ENCODE data around the gene CDYL.

The CDYL gene

GRCh38 chr6:4910037-4910760 is 134.0 kb downstream of the CDYL start:
- Histone ChIP-seq H3K9me3 (ENCODE audit: control insufficient read depth, low read length) (no peaks in the 10 kb centered on the region), H3K4me3 (ENCODE audit: low read depth, low read length) (no peak overlapping the region), H3K4me2 (ENCODE audit: low read length) (no peak overlapping the region), H3K27me3 (ENCODE audit: control insufficient read depth, insufficient read depth, low read length) (no peaks in the 10 kb centered on the region), H3K4me1 (peaks cover 21% of the 10 kb centered on the region), H3K79me2 (peaks cover 31% of the 10 kb centered on the region), H3K9ac (no peak overlapping the region), H3K27ac (no peak overlapping the region), H2AFZ (no peak overlapping the region), H3K36me3 (ENCODE audit: control insufficient read depth, insufficient read depth, low read length) (no peaks in the 10 kb centered on the region)
- TF ChIP-seq CTCF (IDR thresholded peaks at IDR 0.05) = no peak

GRCh38 chr6:4912559-4912958 is 136.4 kb downstream of the CDYL start:
- no peak for TF ChIP-seq CTCF (IDR thresholded peaks at IDR 0.05)
- H3K27me3 ChIP-seq (ENCODE audit: control insufficient read depth, insufficient read depth, low read length) = no peaks in the 10 kb centered on the region
- no peak overlapping the region for H3K27ac ChIP-seq
- H3K79me2 ChIP-seq = peaks cover 28% of the 10 kb centered on the region
- no peak overlapping the region for H3K4me2 ChIP-seq (ENCODE audit: low read length)
- H3K36me3 ChIP-seq (ENCODE audit: control insufficient read depth, insufficient read depth, low read length) = no peaks in the 10 kb centered on the region
- no peak overlapping the region for H3K9ac ChIP-seq
- no peak overlapping the region for H3K4me3 ChIP-seq (ENCODE audit: low read depth, low read length)
- H3K4me1 ChIP-seq = peaks cover 19% of the 10 kb centered on the region
- no peak overlapping the region for H2AFZ ChIP-seq
- H3K9me3 ChIP-seq (ENCODE audit: control insufficient read depth, low read length) = no peaks in the 10 kb centered on the region

- Histone ChIP-seq H3K9ac (no peak overlapping the region), H3K9me3 (ENCODE audit: control insufficient read depth, low read length) (no peaks in the 10 kb centered on the region)
- no peak for TF ChIP-seq CTCF (IDR thresholded peaks at IDR 0.05)
Observed at GRCh38 chr6:4913705-4914419, 137.7 kb downstream of the CDYL start.

GRCh38 chr6:4914420-4915159 is 138.4 kb downstream of the CDYL start:
- H3K27ac ChIP-seq = no peak overlapping the region
- H2AFZ ChIP-seq = no peak overlapping the region
- H3K9me3 ChIP-seq (ENCODE audit: control insufficient read depth, low read length) = no peaks in the 10 kb centered on the region
- H3K4me3 ChIP-seq (ENCODE audit: low read depth, low read length) = no peak overlapping the region
- peaks cover 17% of the 10 kb centered on the region for H3K79me2 ChIP-seq
- no peaks in the 10 kb centered on the region for H3K27me3 ChIP-seq (ENCODE audit: control insufficient read depth, insufficient read depth, low read length)
- no peak overlapping the region for H3K4me2 ChIP-seq (ENCODE audit: low read length)
- H3K36me3 ChIP-seq (ENCODE audit: control insufficient read depth, insufficient read depth, low read length) = no peaks in the 10 kb centered on the region
- H3K9ac ChIP-seq = no peak overlapping the region
- peaks cover 14% of the 10 kb centered on the region for H3K4me1 ChIP-seq
- no peak for TF ChIP-seq CTCF (IDR thresholded peaks at IDR 0.05)

More at GRCh38 chr6:4913705-4914419, 137.7 kb downstream of the CDYL start:
- peak overlapping the region; percentile 20 for H2AFZ ChIP-seq
- H3K27me3 ChIP-seq (ENCODE audit: control insufficient read depth, insufficient read depth, low read length) = no peaks in the 10 kb centered on the region
- no peaks in the 10 kb centered on the region for H3K36me3 ChIP-seq (ENCODE audit: control insufficient read depth, insufficient read depth, low read length)
- peaks cover 19% of the 10 kb centered on the region for H3K79me2 ChIP-seq
- peaks cover 14% of the 10 kb centered on the region for H3K4me1 ChIP-seq
- H3K27ac ChIP-seq = peak overlapping the region; percentile 34
- H3K4me3 ChIP-seq (ENCODE audit: low read depth, low read length) = no peak overlapping the region
- H3K4me2 ChIP-seq (ENCODE audit: low read length) = no peak overlapping the region
